COLO829 (cell line): Measurements from ENCODE around the gene LRIG1.

Source experiments
- DNase-seq: peaks from one replicate; pipeline ENCODE4 v3.0.0; 2012; ENCODE audit warnings: low spot score

LRIG1 gene

GRCh38 chr3:66443118-66443803 lies 57.6 kb downstream of the LRIG1 start:
- no peak for DNase-seq

GRCh38 chr3:66442254-66443117 lies 58.3 kb downstream of the LRIG1 start:
- no peak for DNase-seq

- DNase-seq, result no peak
Observed at GRCh38 chr3:66441692-66442091, 59.1 kb downstream of the LRIG1 start.

GRCh38 chr3:66441129-66441528 lies 59.7 kb downstream of the LRIG1 start:
- DNase-seq, result no peak

- DNase-seq, result no peak
Observed at GRCh38 chr3:66439666-66440344, 61.0 kb downstream of the LRIG1 start.

GRCh38 chr3:66438046-66438445 lies 62.8 kb downstream of the LRIG1 start:
- no peak for DNase-seq

- no peak for DNase-seq
Observed at GRCh38 chr3:66437341-66437929, 63.4 kb downstream of the LRIG1 start.

- no peak for DNase-seq
Observed at GRCh38 chr3:66435989-66436388, 64.8 kb downstream of the LRIG1 start.

GRCh38 chr3:66434726-66435125 lies 66.1 kb downstream of the LRIG1 start:
- no peak for DNase-seq

- DNase-seq, result no peak
Observed at GRCh38 chr3:66433522-66433782, 67.4 kb downstream of the LRIG1 start.

- DNase-seq, result no peak
Observed at GRCh38 chr3:66432767-66433521, 67.9 kb downstream of the LRIG1 start.

GRCh38 chr3:66432041-66432766 lies 68.6 kb downstream of the LRIG1 start:
- DNase-seq, result no peak

- no peak for DNase-seq
Observed at GRCh38 chr3:66431494-66431893, 69.3 kb downstream of the LRIG1 start.

GRCh38 chr3:66430876-66431275 lies 69.9 kb downstream of the LRIG1 start:
- DNase-seq, result no peak

GRCh38 chr3:66428733-66429132 lies 72.1 kb downstream of the LRIG1 start:
- DNase-seq, result peak; percentile 99

GRCh38 chr3:66427951-66428474 lies 72.8 kb downstream of the LRIG1 start:
- DNase-seq, result no peak

- DNase-seq, result no peak
Observed at GRCh38 chr3:66427352-66427751, 73.5 kb downstream of the LRIG1 start.

GRCh38 chr3:66426135-66426534 lies 74.7 kb downstream of the LRIG1 start:
- DNase-seq, result no peak

- DNase-seq, result no peak
Observed at GRCh38 chr3:66425576-66426114, 75.2 kb downstream of the LRIG1 start.

GRCh38 chr3:66425032-66425431 lies 75.8 kb downstream of the LRIG1 start:
- DNase-seq, result no peak

- no peak for DNase-seq
Observed at GRCh38 chr3:66423791-66424190, 77.0 kb downstream of the LRIG1 start.
